ENCODE results near the gene SLC4A8.
A peak's percentile ranks its signal among the peaks of the same experiment; 100 is the strongest.
"Not testable (repeated sequence)": the region's sequence is repeated elsewhere in the genome, so short reads cannot be mapped to it uniquely, and the experiment has no call there.

The SLC4A8 gene

DNA sequence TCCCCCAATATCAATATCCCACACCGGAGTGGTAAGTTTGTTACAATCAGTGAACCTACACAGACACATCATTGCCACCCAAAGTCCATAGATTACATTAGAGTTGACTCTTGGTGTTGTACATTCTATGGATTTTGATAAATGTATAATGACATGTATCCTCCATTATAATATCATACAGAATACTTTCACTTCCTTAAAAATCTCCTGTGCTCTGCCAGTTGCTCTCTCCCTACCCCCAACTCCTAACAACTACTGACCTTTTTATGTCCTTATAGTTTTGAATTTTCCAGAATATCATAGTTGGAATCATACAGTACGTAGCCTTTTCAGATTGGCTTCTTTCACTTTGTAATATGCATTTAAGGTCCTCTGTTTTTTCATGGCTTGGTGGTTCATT, 48.4 kb downstream of the SLC4A8 start:
- no peak for DNase-seq

DNA sequence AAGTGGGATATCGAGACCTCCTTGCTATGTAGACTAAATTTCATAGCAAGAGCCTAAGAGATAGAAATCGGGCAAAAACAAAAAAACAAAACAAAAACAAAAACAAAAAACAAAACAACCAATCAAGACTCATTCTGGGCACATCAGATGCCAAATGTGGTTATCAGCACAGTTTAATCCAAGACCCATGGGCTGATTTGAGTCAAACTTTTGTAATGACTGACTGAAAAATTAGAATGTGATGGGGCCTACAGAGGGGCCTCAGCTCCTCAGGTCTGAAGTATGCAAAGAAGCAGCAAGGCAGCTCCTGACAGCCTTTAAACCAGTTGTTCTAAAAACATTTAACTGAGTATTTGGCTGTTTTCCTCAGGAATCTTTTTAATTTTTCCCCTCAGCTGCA, 49.3 kb downstream of the SLC4A8 start:
- DNase-seq: no peak

GRCh38 chr12:51475543-51475942, 50.9 kb downstream of the SLC4A8 start:
- DNase-seq: no peak

DNA sequence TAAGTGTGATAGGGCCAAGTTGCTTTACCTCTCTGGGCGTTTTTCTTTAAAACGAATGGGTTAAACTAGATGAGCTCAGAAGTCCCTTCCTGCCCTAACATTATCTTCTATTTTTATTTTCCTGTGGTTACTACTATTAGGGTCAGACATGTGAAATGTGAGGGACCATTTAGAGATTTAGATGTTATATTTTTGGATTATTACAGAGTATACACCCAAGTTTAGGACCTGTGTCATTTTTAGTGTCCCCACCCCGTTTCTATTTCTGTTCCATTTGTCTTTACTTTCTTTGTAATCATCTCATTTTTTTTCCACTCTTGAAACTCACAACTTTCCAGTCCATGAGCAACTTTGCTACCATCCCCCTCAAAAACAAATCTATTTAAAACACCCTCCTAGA, 56.3 kb downstream of the SLC4A8 start:
- no peak for DNase-seq

GRCh38 chr12:51482929-51483697, 58.5 kb downstream of the SLC4A8 start:
- no peak for DNase-seq

DNA sequence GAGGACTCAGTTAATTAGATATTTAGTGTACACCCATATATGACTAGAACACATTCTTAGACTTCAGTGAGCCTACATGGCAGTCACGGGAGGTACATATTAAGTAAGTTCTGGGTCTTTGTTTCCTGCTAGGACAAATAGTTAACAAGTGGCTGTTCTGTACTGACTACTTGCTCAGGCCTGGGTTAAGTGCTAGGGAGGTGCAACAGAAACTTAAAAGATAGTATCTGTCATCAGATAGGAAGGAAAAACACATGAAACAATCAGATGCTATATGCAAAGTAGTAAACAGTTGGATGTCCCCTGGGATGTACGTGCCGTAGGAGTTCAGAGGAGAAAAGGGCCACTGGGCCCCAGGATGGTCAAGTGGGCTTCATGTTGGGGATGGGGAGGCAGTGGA, 59.5 kb downstream of the SLC4A8 start:
- DNase-seq: no peak

DNA sequence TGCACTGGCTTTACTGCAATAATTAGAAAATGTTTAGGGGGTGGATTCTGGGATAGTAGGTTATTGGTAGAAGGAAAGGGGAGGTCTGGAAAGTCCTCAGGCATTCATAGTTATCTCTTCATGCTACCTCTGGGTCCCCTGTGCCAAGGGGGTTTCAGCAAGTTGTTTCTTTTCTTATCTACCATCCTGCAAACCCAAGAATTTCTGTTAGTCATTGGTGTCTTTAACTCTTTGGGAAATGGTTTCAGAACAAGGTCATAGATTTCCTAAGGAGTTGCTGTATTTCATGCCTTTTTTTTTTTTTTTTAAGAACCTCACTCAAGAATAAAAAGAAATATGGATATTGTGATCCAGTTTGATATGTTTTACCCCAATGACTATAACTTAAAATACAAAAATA, 63.6 kb downstream of the SLC4A8 start:
- no peak for DNase-seq

DNA sequence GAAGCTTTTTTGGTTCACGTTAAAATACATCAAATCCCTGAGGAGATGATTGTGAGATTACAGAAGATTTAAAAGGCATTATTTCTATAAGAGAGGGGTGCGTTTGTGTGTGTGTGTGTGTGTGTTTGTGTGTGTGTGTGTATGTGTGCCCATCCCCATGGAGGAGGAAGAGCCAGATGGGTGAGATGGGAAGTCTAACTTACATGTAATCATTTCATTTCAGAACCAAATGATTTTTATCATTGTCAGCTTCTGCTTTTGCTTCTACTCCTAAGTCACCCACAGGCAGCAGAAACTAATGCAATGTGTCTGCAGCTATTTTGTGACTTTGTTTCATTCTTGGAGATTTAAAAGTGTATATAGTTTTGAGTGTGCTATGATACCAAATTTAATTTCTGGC, 68.7 kb downstream of the SLC4A8 start:
- no peak for DNase-seq

DNA sequence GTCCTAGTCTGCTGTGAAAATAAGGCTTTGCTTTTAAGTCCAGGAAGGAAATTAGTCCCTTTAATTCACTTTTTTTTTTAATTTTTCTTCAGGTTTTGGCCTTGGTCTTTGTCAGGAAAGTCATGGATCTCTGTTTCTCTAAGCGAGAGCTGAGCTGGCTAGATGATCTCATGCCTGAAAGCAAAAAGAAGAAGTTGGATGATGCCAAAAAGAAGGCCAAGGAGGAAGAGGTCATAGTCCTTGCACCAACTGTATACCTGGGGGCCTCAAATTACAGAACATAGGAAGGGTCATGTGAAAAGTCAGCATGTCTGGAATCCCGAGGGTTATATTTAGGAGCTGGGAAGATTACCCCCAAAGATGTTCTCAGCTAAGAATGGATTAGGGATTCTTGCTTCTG, 72.3 kb downstream of the SLC4A8 start:
- no peak for DNase-seq

DNA sequence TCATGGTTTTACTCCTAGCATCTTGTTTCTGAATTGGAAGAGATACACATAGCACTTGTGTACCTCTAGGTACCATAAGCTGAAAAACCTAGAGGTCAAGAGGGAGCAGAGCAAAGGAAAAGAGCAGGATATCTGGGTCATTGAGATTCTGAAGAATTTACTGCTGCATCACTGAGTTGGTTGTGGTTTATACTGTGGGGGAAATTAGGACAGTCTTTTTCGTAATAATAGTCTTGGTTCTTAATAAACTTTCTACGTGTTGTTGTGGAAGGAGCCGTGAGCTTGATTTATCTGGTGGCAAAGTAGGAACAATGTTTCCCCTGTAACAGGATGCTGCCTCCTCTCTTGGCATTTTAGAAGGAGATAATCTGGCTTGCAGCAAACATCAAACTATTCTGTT, 80.2 kb downstream of the SLC4A8 start:
- no peak for DNase-seq

- DNase-seq: no peak
These were observed 80.9 kb downstream of the SLC4A8 start for GRCh38 chr12:51505360-51506105.

DNA sequence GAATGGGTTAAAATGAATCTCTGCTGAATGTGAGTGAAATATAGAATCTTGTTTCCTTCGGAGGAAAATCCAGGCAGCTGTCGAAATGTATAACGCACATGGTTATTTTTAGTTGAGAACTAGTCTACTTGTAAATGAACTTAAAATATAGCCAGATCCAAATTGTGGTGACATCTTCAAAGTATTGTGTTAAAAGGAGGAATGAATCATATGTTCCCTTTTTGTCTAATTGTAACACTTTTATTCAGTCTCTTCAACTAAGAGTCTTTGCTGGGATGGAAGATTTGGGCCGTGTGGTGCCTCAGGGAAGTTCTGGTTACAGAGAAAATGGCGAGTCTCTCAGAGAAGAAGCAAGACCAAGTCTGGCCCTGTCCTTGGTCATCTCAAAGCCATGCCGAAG, 82.5 kb downstream of the SLC4A8 start:
- DNase-seq: peak in 1 of 51 donors; percentile 20

GRCh38 chr12:51508285-51508684, 83.7 kb downstream of the SLC4A8 start:
- DNase-seq: no peak

DNA sequence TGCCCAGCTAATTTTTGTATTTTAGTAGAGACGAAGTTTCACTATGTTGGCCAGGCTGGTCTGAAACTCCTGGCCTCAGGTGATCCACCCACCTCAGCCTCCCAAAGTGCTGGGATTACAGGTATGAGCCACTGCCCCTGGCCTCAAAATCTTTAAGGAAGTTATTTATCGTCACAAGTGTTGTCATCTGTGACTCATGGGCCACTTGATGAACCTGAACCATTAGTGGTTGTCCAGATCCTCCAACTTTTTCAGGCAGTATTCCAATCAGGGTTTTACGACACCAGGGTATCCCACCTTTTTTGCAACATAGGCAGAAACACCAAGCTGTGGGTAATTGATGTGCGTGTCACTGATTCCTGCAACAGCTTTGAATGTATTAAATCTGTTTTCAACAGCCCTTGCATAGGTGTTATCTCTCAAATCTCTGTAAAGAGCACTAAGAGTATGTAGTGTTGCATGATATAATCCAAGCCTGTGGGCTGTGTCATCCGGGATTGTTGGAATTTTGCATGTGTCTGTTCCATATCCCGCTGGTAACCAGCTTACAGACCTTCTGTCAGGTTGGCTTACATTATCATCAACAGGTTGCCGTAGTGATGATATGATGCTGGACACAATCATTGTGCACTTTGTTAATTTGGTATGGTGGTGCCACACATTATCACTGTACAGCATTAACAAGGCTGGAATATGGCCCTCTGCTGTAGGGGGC, 87.1 kb downstream of the SLC4A8 start:
- DNase-seq: no peak

DNA sequence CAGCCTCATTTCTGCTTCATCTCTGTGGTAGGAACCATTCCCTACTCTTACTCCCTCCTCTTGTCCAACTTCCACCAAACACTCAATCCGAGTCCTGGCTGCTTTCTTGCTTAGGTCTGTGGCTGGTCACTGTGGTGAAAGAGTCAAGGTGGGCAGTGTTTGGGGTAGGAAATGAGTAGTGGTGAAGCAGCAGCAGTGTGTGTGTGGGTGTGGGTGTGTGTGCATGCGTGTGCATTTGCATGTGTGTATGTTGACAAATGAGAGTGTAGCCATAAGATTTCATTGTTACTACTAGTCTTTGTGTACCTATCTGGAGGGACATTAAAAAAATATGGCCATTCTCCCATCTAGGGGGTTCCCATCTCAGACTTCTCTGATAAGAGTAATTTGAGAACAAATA, 87.8 kb downstream of the SLC4A8 start:
- no peak for DNase-seq

- DNase-seq: not testable (repeated sequence)
These were observed 90.4 kb downstream of the SLC4A8 start for GRCh38 chr12:51515037-51515436.

GRCh38 chr12:51517316-51517715, 92.7 kb downstream of the SLC4A8 start:
- DNase-seq: peak in 1 of 51 donors; percentile 15

DNA sequence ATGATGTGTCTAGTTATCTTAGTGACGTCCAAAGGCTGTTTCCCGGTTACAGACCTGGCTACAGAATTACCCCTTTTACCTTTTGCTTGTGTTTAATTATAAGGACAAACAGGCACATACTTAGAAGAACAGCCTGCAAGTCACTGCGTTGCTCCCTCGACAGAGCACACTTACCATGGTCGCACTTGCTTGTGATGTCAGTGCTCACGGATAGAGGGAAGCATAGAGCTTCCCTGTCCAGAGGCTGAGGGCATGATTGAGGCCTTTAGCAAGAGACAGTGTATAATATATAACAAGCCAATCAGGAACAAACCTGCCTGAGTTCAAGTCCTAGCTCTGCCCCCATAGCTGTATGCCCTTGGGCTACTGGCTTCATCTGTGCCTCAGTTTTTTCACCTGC, 93.2 kb downstream of the SLC4A8 start:
- no peak for DNase-seq

- no peak for DNase-seq
These were observed 95.1 kb downstream of the SLC4A8 start for GRCh38 chr12:51519755-51520154.

GRCh38 chr12:51520576-51521325, 96.1 kb downstream of the SLC4A8 start:
- DNase-seq: no peak

- DNase-seq: no peak
These were observed 97.1 kb downstream of the SLC4A8 start for GRCh38 chr12:51521554-51522276.
